ENCODE measurements around the gene UBTF. TPM values are rescaled to one million over a fixed set of nuclear protein-coding genes. Genes with fewer than 3 reads are reported as not detected.

UBTF gene
- total and polyA plus RNA-seq, 9 donors = 29.6 to 128 (median 81.5) TPM

DNA sequence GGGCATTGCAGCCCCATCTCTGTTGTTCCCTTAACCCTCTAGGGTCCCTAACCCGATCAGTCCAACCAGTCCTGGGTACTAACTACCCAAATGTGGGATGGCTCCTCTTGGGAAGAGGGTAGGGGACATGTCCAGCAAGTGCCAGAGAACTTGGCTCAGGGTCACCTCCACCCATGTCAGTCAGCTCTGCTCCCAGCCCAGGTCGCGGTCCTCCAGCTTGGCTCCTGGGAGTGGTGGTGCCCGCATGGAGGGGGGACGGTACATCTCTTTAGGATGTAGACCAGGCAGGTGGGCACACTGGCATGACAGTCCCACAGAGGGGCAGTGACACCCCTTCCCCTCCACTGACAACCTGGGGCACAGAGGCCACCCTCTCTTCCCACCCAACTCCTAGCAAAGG, 26.7 kb downstream of the UBTF start:
- peaks cover 1% of the 10 kb centered on the region for H3K4me1 ChIP-seq (ENCODE audit: insufficient read depth)
- intact Hi-C loops (cut with DNase I) = no loop called here
- H3K27me3 ChIP-seq = no peaks in the 10 kb centered on the region
- no peak for DNase-seq
- no peak overlapping the region for H3K27ac ChIP-seq
- H3K9me3 ChIP-seq = no peaks in the 10 kb centered on the region
- TF ChIP-seq EP300 (IDR thresholded peaks at IDR 0.05) = no peak
- no peak for TF ChIP-seq POLR2A (IDR thresholded peaks at IDR 0.05)
- TF ChIP-seq, protein P1, sequence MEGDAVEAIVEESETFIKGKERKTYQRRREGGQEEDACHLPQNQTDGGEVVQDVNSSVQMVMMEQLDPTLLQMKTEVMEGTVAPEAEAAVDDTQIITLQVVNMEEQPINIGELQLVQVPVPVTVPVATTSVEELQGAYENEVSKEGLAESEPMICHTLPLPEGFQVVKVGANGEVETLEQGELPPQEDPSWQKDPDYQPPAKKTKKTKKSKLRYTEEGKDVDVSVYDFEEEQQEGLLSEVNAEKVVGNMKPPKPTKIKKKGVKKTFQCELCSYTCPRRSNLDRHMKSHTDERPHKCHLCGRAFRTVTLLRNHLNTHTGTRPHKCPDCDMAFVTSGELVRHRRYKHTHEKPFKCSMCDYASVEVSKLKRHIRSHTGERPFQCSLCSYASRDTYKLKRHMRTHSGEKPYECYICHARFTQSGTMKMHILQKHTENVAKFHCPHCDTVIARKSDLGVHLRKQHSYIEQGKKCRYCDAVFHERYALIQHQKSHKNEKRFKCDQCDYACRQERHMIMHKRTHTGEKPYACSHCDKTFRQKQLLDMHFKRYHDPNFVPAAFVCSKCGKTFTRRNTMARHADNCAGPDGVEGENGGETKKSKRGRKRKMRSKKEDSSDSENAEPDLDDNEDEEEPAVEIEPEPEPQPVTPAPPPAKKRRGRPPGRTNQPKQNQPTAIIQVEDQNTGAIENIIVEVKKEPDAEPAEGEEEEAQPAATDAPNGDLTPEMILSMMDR (IDR thresholded peaks at IDR 0.05) = no peak
- no peaks in the 10 kb centered on the region for H3K36me3 ChIP-seq
- H3K4me3 ChIP-seq = no peak overlapping the region
- 85 to 88% (median 86%) methylated on average over 5 of the region's 5 CpGs for WGBS, 3 donors

DNA sequence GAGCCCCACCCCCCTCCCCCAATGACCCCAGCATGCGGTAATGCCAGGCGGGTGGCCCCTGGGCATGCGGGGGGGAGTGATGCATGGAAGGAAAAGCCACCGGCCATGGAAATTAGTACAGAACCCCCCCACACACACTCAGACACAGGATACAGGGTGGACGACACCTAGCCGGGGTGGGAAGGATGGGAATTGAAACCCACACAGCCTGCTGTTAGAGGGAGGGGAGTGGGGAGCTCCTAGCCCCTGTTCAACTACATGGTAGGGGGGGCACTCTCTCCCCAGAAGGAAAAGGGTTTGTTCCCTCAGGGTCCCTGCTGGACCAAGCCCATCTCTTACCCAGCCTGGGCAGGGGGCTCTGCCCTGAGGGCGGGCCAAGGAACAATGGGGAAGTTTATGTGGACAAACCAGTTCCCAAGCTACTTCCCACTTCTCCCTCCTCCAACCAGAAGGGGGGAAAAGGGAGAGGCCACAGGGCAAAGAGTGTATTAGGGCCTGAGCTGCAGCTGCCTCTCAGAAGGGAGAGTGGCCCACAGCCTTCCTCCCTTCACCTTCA, 27.5 kb downstream of the UBTF start:
- Histone ChIP-seq H3K27me3 (no peaks in the 10 kb centered on the region), H3K4me1 (ENCODE audit: insufficient read depth) (peaks cover 1% of the 10 kb centered on the region), H3K4me3 (no peak overlapping the region), H3K27ac (no peak overlapping the region), H3K36me3 (no peaks in the 10 kb centered on the region), H3K9me3 (no peaks in the 10 kb centered on the region)
- TF ChIP-seq, protein P1 (IDR thresholded peaks at IDR 0.05) = no peak
- 52 to 59% (median 54%) methylated on average over 7 of the region's 7 CpGs for WGBS, 3 donors
- DNase-seq = no peak
- intact Hi-C loops (cut with DNase I) = no loop called here

DNA sequence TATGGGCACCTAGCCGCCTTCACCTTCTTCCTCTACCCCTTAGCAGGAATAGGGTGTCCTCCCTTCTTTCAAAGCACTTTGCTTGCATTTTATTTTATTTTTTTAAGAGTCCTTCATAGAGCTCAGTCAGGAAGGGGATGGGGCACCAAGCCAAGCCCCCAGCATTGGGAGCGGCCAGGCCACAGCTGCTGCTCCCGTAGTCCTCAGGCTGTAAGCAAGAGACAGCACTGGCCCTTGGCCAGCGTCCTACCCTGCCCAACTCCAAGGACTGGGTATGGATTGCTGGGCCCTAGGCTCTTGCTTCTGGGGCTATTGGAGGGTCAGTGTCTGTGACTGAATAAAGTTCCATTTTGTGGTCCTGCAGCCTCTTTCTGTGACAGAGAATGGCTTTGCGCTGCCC, 28.1 kb downstream of the UBTF start:
- no peak for DNase-seq
- no peak overlapping the region for H3K27ac ChIP-seq
- H3K27me3 ChIP-seq = no peaks in the 10 kb centered on the region
- intact Hi-C loops (cut with DNase I) = no loop called here
- H3K9me3 ChIP-seq = no peaks in the 10 kb centered on the region
- H3K4me3 ChIP-seq = no peak overlapping the region
- no peaks in the 10 kb centered on the region for H3K36me3 ChIP-seq
- 44 to 51% (median 49%) methylated on average over 5 of the region's 5 CpGs for WGBS, 3 donors
- H3K4me1 ChIP-seq (ENCODE audit: insufficient read depth) = peaks cover 1% of the 10 kb centered on the region
- TF ChIP-seq, protein P1 (IDR thresholded peaks at IDR 0.05) = no peak
- TF ChIP-seq EP300 (IDR thresholded peaks at IDR 0.05) (no peak), POLR2A (IDR thresholded peaks at IDR 0.05) (no peak)

DNA sequence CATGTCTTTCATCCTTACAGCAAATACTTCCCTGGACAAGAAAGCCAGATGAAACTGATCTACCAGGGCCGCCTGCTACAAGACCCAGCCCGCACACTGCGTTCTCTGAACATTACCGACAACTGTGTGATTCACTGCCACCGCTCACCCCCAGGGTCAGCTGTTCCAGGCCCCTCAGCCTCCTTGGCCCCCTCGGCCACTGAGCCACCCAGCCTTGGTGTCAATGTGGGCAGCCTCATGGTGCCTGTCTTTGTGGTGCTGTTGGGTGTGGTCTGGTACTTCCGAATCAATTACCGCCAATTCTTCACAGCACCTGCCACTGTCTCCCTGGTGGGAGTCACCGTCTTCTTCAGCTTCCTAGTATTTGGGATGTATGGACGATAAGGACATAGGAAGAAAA, 29.0 kb downstream of the UBTF start:
- H3K4me1 ChIP-seq (ENCODE audit: insufficient read depth) = peaks cover 1% of the 10 kb centered on the region
- H3K4me3 ChIP-seq = no peak overlapping the region
- no peaks in the 10 kb centered on the region for H3K27me3 ChIP-seq
- no peaks in the 10 kb centered on the region for H3K36me3 ChIP-seq
- H3K9me3 ChIP-seq = no peaks in the 10 kb centered on the region
- intact Hi-C loops (cut with DNase I) = no loop called here
- WGBS, 3 donors = 78 to 83% (median 81%) methylated on average over 10 of the region's 10 CpGs
- H3K27ac ChIP-seq = no peak overlapping the region
- no peak for DNase-seq
- TF ChIP-seq POLR2A (IDR thresholded peaks at IDR 0.05) = no peak
- TF ChIP-seq EP300 (IDR thresholded peaks at IDR 0.05) = no peak
- TF ChIP-seq, protein P1 (IDR thresholded peaks at IDR 0.05) = no peak

All from ovary (tissue), 9 donors.